C4-2B (cell line): ENCODE results near the gene B3GNT9.

Experiments
- ZFX ChIP-seq: fragments of 450-650 bp; IDR thresholded peaks from 2 replicates; pipeline ENCODE4 v1.6.1; 2017
- TF ChIP-seq, protein P1 (sequence below): fragments of 450-650 bp; conservative IDR thresholded peaks from 2 replicates; pipeline ENCODE4 v1.5.1; 2017; ENCODE audit warnings: mild to moderate bottlenecking

- TF ChIP-seq, protein P1, sequence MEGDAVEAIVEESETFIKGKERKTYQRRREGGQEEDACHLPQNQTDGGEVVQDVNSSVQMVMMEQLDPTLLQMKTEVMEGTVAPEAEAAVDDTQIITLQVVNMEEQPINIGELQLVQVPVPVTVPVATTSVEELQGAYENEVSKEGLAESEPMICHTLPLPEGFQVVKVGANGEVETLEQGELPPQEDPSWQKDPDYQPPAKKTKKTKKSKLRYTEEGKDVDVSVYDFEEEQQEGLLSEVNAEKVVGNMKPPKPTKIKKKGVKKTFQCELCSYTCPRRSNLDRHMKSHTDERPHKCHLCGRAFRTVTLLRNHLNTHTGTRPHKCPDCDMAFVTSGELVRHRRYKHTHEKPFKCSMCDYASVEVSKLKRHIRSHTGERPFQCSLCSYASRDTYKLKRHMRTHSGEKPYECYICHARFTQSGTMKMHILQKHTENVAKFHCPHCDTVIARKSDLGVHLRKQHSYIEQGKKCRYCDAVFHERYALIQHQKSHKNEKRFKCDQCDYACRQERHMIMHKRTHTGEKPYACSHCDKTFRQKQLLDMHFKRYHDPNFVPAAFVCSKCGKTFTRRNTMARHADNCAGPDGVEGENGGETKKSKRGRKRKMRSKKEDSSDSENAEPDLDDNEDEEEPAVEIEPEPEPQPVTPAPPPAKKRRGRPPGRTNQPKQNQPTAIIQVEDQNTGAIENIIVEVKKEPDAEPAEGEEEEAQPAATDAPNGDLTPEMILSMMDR, result no peak
- TF ChIP-seq ZFX, result no peak
Measured at GRCh38 chr16:67114793-67115192, 36.0 kb downstream of the B3GNT9 start.
